ENCODE data around the gene KCNQ1.

The KCNQ1 gene

GRCh38 chr11:2552210-2552609, 107.4 kb downstream of the KCNQ1 start:
- no peak for DNase-seq (ENCODE audit: low read depth, low spot score)

GRCh38 chr11:2553198-2553597, 108.4 kb downstream of the KCNQ1 start:
- DNase-seq (ENCODE audit: low read depth, low spot score), result no peak

- no peak for DNase-seq (ENCODE audit: low read depth, low spot score)
These were observed 109.1 kb downstream of the KCNQ1 start for GRCh38 chr11:2553886-2554285.

- DNase-seq (ENCODE audit: low read depth, low spot score), result no peak
These were observed 109.8 kb downstream of the KCNQ1 start for GRCh38 chr11:2554338-2555207.

GRCh38 chr11:2555336-2555735, 110.5 kb downstream of the KCNQ1 start:
- no peak for DNase-seq (ENCODE audit: low read depth, low spot score)

- no peak for DNase-seq (ENCODE audit: low read depth, low spot score)
These were observed 111.1 kb downstream of the KCNQ1 start for GRCh38 chr11:2555891-2556290.

- no peak for DNase-seq (ENCODE audit: low read depth, low spot score)
These were observed 112.6 kb downstream of the KCNQ1 start for GRCh38 chr11:2557381-2557780.

GRCh38 chr11:2558397-2558796, 113.6 kb downstream of the KCNQ1 start:
- no peak for DNase-seq (ENCODE audit: low read depth, low spot score)

- no peak for DNase-seq (ENCODE audit: low read depth, low spot score)
These were observed 114.2 kb downstream of the KCNQ1 start for GRCh38 chr11:2558861-2559526.

- DNase-seq (ENCODE audit: low read depth, low spot score), result no peak
These were observed 114.9 kb downstream of the KCNQ1 start for GRCh38 chr11:2559527-2560311.

GRCh38 chr11:2561696-2562581, 117.1 kb downstream of the KCNQ1 start:
- no peak for DNase-seq (ENCODE audit: low read depth, low spot score)

- no peak for DNase-seq (ENCODE audit: low read depth, low spot score)
These were observed 118.0 kb downstream of the KCNQ1 start for GRCh38 chr11:2562890-2563212.

GRCh38 chr11:2563213-2564007, 118.6 kb downstream of the KCNQ1 start:
- no peak for DNase-seq (ENCODE audit: low read depth, low spot score)

- DNase-seq (ENCODE audit: low read depth, low spot score), result no peak
These were observed 119.3 kb downstream of the KCNQ1 start for GRCh38 chr11:2564008-2564530.

- no peak for DNase-seq (ENCODE audit: low read depth, low spot score)
These were observed 120.0 kb downstream of the KCNQ1 start for GRCh38 chr11:2564588-2565425.

GRCh38 chr11:2565447-2566222, 120.8 kb downstream of the KCNQ1 start:
- DNase-seq (ENCODE audit: low read depth, low spot score), result no peak

GRCh38 chr11:2566223-2567025, 121.6 kb downstream of the KCNQ1 start:
- no peak for DNase-seq (ENCODE audit: low read depth, low spot score)

All from iPS DF 19.7 (cell line).